ENCODE results near the gene TBC1D22A.

TBC1D22A gene

GRCh38 chr22:46967445-46968358 lies 205.3 kb downstream of the TBC1D22A start:
- H3K36me3 ChIP-seq (ENCODE audit: control insufficient read depth, insufficient read depth, low read length), result no peaks in the 10 kb centered on the region
- no CpG with 5 or more reads among the region's 20 CpGs for WGBS (ENCODE audit: extremely low coverage, insufficient coverage, low lambda C conversion rate)
- no peak overlapping the region for H2BK5ac ChIP-seq (ENCODE audit: low read length)
- H3K56ac ChIP-seq (ENCODE audit: low read length), result no peak overlapping the region
- no peak overlapping the region for H3K9ac ChIP-seq (ENCODE audit: low read length)
- no peak overlapping the region for H2BK120ac ChIP-seq (ENCODE audit: low read depth, low read length)
- H3K79me1 ChIP-seq (ENCODE audit: low read length), result no peaks in the 10 kb centered on the region
- DNase-seq, result peak; percentile 30
- H4K5ac ChIP-seq (ENCODE audit: low read length), result no peak overlapping the region
- no peak overlapping the region for H3K4ac ChIP-seq (ENCODE audit: low read depth, low read length)
- peaks cover 9% of the 10 kb centered on the region for H3K4me1 ChIP-seq (ENCODE audit: control insufficient read depth, low read depth, low read length)
- H4K8ac ChIP-seq (ENCODE audit: low read depth, low read length), result no peak overlapping the region
- H3K4me3 ChIP-seq (ENCODE audit: low read length), result no peak overlapping the region
- H3K27me3 ChIP-seq (ENCODE audit: insufficient read depth, low read length, poor library complexity), result no peaks in the 10 kb centered on the region
- H3K23ac ChIP-seq (ENCODE audit: low read length), result no peak overlapping the region
- no peaks in the 10 kb centered on the region for H3K79me2 ChIP-seq (ENCODE audit: control insufficient read depth, insufficient read depth, low read length)
- H2BK15ac ChIP-seq (replicated peaks; ENCODE audit: low read depth), result no peak overlapping the region
- no peak overlapping the region for H3K4me2 ChIP-seq (ENCODE audit: low read length)
- H3K18ac ChIP-seq (ENCODE audit: low read length), result no peak overlapping the region
- H3K27ac ChIP-seq (ENCODE audit: low read depth, low read length), result no peak overlapping the region
- H2AK5ac ChIP-seq (ENCODE audit: low read length), result no peak overlapping the region

DNA sequence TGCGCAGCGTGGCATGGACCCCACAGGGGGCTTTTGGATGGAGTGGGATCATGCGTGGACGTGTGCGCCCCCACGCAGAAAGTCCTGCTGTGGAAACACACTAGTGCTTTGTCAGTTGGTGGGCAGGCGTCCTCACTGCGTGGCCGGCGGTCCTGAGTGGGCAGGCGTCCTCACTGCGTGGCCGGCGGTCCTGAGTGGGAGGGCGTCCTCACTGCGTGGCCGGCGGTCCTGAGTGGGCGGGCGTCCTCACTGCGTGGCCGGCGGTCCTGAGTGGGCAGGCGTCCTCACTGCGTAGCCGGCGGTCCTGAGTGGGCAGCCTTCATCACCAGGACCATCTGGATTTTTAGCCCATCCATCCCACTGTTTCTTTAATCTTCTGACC lies 205.9 kb downstream of the TBC1D22A start:
- WGBS (ENCODE audit: extremely low coverage, insufficient coverage, low lambda C conversion rate), result no CpG with 5 or more reads among the region's 27 CpGs

GRCh38 chr22:46968848-46969247 lies 206.4 kb downstream of the TBC1D22A start:
- Histone ChIP-seq H3K4me2 (ENCODE audit: low read length) (no peak overlapping the region), H2BK15ac (replicated peaks; ENCODE audit: low read depth) (no peak overlapping the region), H3K9ac (ENCODE audit: low read length) (no peak overlapping the region), H4K8ac (ENCODE audit: low read depth, low read length) (no peak overlapping the region), H3K36me3 (ENCODE audit: control insufficient read depth, insufficient read depth, low read length) (no peaks in the 10 kb centered on the region), H3K4me3 (ENCODE audit: low read length) (no peak overlapping the region), H3K18ac (ENCODE audit: low read length) (no peak overlapping the region), H3K27me3 (ENCODE audit: insufficient read depth, low read length, poor library complexity) (no peaks in the 10 kb centered on the region), H3K79me2 (ENCODE audit: control insufficient read depth, insufficient read depth, low read length) (no peaks in the 10 kb centered on the region), H2AK5ac (ENCODE audit: low read length) (no peak overlapping the region), H2BK120ac (ENCODE audit: low read depth, low read length) (no peak overlapping the region), H2BK5ac (ENCODE audit: low read length) (no peak overlapping the region), H3K56ac (ENCODE audit: low read length) (no peak overlapping the region), H3K79me1 (ENCODE audit: low read length) (no peaks in the 10 kb centered on the region), H3K4me1 (ENCODE audit: control insufficient read depth, low read depth, low read length) (peaks cover 9% of the 10 kb centered on the region), H3K27ac (ENCODE audit: low read depth, low read length) (no peak overlapping the region), H3K4ac (ENCODE audit: low read depth, low read length) (no peak overlapping the region), H4K5ac (ENCODE audit: low read length) (no peak overlapping the region), H3K23ac (ENCODE audit: low read length) (no peak overlapping the region)
- WGBS (ENCODE audit: extremely low coverage, insufficient coverage, low lambda C conversion rate), result no CpG with 5 or more reads among the region's 6 CpGs
- no peak for DNase-seq

More for the DNA sequence above, 205.9 kb downstream of the TBC1D22A start:
- Histone ChIP-seq H2BK5ac (ENCODE audit: low read length) (no peak overlapping the region), H2BK15ac (replicated peaks; ENCODE audit: low read depth) (no peak overlapping the region), H4K8ac (ENCODE audit: low read depth, low read length) (no peak overlapping the region), H4K5ac (ENCODE audit: low read length) (no peak overlapping the region), H3K4ac (ENCODE audit: low read depth, low read length) (no peak overlapping the region), H2BK120ac (ENCODE audit: low read depth, low read length) (no peak overlapping the region), H3K27me3 (ENCODE audit: insufficient read depth, low read length, poor library complexity) (no peaks in the 10 kb centered on the region), H3K56ac (ENCODE audit: low read length) (no peak overlapping the region), H3K79me2 (ENCODE audit: control insufficient read depth, insufficient read depth, low read length) (no peaks in the 10 kb centered on the region), H3K4me1 (ENCODE audit: control insufficient read depth, low read depth, low read length) (peaks cover 9% of the 10 kb centered on the region), H3K36me3 (ENCODE audit: control insufficient read depth, insufficient read depth, low read length) (no peaks in the 10 kb centered on the region), H3K79me1 (ENCODE audit: low read length) (no peaks in the 10 kb centered on the region), H3K27ac (ENCODE audit: low read depth, low read length) (no peak overlapping the region), H3K18ac (ENCODE audit: low read length) (no peak overlapping the region), H3K4me2 (ENCODE audit: low read length) (no peak overlapping the region), H2AK5ac (ENCODE audit: low read length) (no peak overlapping the region), H3K9ac (ENCODE audit: low read length) (no peak overlapping the region), H3K4me3 (ENCODE audit: low read length) (no peak overlapping the region), H3K23ac (ENCODE audit: low read length) (no peak overlapping the region)
- no peak for DNase-seq

- Histone ChIP-seq H3K4me1 (ENCODE audit: control insufficient read depth, low read depth, low read length) (peaks cover 9% of the 10 kb centered on the region), H2BK15ac (replicated peaks; ENCODE audit: low read depth) (no peak overlapping the region), H4K8ac (ENCODE audit: low read depth, low read length) (no peak overlapping the region), H3K23ac (ENCODE audit: low read length) (no peak overlapping the region), H4K5ac (ENCODE audit: low read length) (no peak overlapping the region), H3K79me1 (ENCODE audit: low read length) (no peaks in the 10 kb centered on the region), H3K79me2 (ENCODE audit: control insufficient read depth, insufficient read depth, low read length) (no peaks in the 10 kb centered on the region), H3K4ac (ENCODE audit: low read depth, low read length) (no peak overlapping the region), H3K36me3 (ENCODE audit: control insufficient read depth, insufficient read depth, low read length) (no peaks in the 10 kb centered on the region), H3K18ac (ENCODE audit: low read length) (no peak overlapping the region), H3K56ac (ENCODE audit: low read length) (no peak overlapping the region), H3K9ac (ENCODE audit: low read length) (no peak overlapping the region), H3K4me3 (ENCODE audit: low read length) (no peak overlapping the region), H2BK5ac (ENCODE audit: low read length) (no peak overlapping the region), H2BK120ac (ENCODE audit: low read depth, low read length) (no peak overlapping the region), H3K27me3 (ENCODE audit: insufficient read depth, low read length, poor library complexity) (no peaks in the 10 kb centered on the region), H3K27ac (ENCODE audit: low read depth, low read length) (no peak overlapping the region), H3K4me2 (ENCODE audit: low read length) (no peak overlapping the region), H2AK5ac (ENCODE audit: low read length) (no peak overlapping the region)
- WGBS (ENCODE audit: extremely low coverage, insufficient coverage, low lambda C conversion rate), result no CpG with 5 or more reads among the region's 4 CpGs
- no peak for DNase-seq
Observed at GRCh38 chr22:46969491-46969890, 207.0 kb downstream of the TBC1D22A start.

DNA sequence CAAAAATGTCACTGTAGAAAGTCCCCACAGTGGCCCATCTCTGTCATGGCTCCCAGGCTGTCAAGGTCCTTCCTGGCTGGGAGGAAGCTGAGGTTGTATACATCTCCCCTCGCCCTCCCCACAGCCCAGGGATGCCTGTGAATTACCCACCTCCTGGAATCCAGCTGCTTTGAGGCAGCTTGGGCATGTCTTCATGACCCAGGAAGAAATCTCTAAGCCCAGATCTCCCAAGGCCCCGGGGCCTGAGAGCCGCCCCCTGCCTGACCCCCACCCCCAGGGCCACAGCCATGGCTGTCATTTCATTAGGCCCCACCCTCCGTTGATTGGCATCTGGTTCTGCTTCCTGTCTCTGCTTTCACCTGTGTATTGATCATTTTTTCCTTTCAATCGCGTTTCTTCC lies 207.5 kb downstream of the TBC1D22A start:
- no peak overlapping the region for H2BK15ac ChIP-seq (replicated peaks; ENCODE audit: low read depth)
- H3K4ac ChIP-seq (ENCODE audit: low read depth, low read length), result no peak overlapping the region
- H3K4me1 ChIP-seq (ENCODE audit: control insufficient read depth, low read depth, low read length), result peaks cover 9% of the 10 kb centered on the region
- no peaks in the 10 kb centered on the region for H3K36me3 ChIP-seq (ENCODE audit: control insufficient read depth, insufficient read depth, low read length)
- no peaks in the 10 kb centered on the region for H3K79me1 ChIP-seq (ENCODE audit: low read length)
- H3K27ac ChIP-seq (ENCODE audit: low read depth, low read length), result no peak overlapping the region
- DNase-seq, result peak; percentile 20
- no peak overlapping the region for H4K5ac ChIP-seq (ENCODE audit: low read length)
- WGBS (ENCODE audit: extremely low coverage, insufficient coverage, low lambda C conversion rate), result no CpG with 5 or more reads among the region's 6 CpGs
- no peak overlapping the region for H4K8ac ChIP-seq (ENCODE audit: low read depth, low read length)
- no peak overlapping the region for H3K4me3 ChIP-seq (ENCODE audit: low read length)
- no peak overlapping the region for H3K56ac ChIP-seq (ENCODE audit: low read length)
- H3K4me2 ChIP-seq (ENCODE audit: low read length), result no peak overlapping the region
- H2BK120ac ChIP-seq (ENCODE audit: low read depth, low read length), result no peak overlapping the region
- H3K9ac ChIP-seq (ENCODE audit: low read length), result no peak overlapping the region
- H3K23ac ChIP-seq (ENCODE audit: low read length), result no peak overlapping the region
- H2AK5ac ChIP-seq (ENCODE audit: low read length), result no peak overlapping the region
- H3K79me2 ChIP-seq (ENCODE audit: control insufficient read depth, insufficient read depth, low read length), result no peaks in the 10 kb centered on the region
- no peak overlapping the region for H2BK5ac ChIP-seq (ENCODE audit: low read length)
- H3K27me3 ChIP-seq (ENCODE audit: insufficient read depth, low read length, poor library complexity), result no peaks in the 10 kb centered on the region
- H3K18ac ChIP-seq (ENCODE audit: low read length), result no peak overlapping the region

All from mesendoderm (in vitro differentiated cells).